ENCODE data around the gene FNDC3B.
A peak's percentile ranks its signal among the peaks of the same experiment; 100 is the strongest.

The FNDC3B gene

DNA sequence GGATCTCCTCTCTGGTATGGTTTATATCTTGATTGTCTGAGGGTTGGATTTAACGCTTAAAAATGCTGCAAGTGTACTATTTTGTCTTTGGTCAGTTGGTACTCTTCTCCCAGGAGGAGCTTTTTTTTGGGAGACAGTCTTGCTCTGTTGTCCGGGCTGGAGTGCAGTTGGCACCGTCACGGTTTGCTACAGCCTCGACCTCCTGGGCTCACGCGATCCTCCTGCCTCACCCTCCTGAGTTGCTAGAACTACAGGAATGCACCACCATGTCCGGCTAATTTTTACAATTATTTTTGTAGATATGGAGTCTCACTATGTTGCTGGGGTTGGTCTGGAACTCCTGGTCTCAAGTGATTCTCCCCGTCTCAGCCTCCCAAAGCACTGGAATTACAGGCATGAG, 89.5 kb downstream of the FNDC3B start:
- Histone ChIP-seq H3K4me3 (ENCODE audit: extremely low read depth, insufficient read depth, low read length, poor library complexity, severe bottlenecking) (no peak overlapping the region), H3K27ac (ENCODE audit: low read depth, low read length, severe bottlenecking) (peak overlapping the region; percentile 96), H3K9me3 (ENCODE audit: control insufficient read depth, low read length) (no peaks in the 10 kb centered on the region), H3K36me3 (ENCODE audit: control insufficient read depth, insufficient read depth, low read length) (peaks cover 66% of the 10 kb centered on the region), H3K4me1 (ENCODE audit: control insufficient read depth, insufficient read depth, low read length, poor library complexity, severe bottlenecking) (peaks cover 59% of the 10 kb centered on the region)
- WGBS, 2 experiments (ENCODE audit: insufficient coverage in 2 of 2): 93 to 100% methylated on average over 5 to 7 of the region's 9 CpGs

DNA sequence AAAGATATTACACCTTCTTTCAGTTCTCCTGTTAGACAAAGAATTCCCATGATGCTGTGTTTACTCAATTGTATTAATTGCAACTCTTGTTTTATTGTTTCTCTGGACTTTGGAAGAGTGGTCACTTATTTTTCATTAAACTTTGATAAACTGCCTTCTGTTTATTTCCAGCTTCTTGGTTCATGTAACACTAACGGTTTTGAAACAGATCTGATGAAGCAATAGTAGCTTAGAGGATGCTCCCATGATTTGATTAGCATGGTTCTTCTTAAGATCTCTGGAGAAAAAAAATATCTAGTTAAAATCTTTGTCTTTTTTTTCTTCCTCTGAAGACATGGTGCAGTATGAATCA, 90.1 kb downstream of the FNDC3B start:
- Histone ChIP-seq H3K9me3 (ENCODE audit: control insufficient read depth, low read length) (no peaks in the 10 kb centered on the region), H3K27ac (ENCODE audit: low read depth, low read length, severe bottlenecking) (peak overlapping the region; percentile 96), H3K4me3 (ENCODE audit: extremely low read depth, insufficient read depth, low read length, poor library complexity, severe bottlenecking) (no peak overlapping the region), H3K4me1 (ENCODE audit: control insufficient read depth, insufficient read depth, low read length, poor library complexity, severe bottlenecking) (peaks cover 57% of the 10 kb centered on the region), H3K36me3 (ENCODE audit: control insufficient read depth, insufficient read depth, low read length) (peaks cover 65% of the 10 kb centered on the region)
- 100% methylated on average over 1 of the region's 1 CpG; no CpG with 5 or more reads in 1 of the 2 experiments for WGBS, 2 experiments (ENCODE audit: insufficient coverage in 2 of 2)

DNA sequence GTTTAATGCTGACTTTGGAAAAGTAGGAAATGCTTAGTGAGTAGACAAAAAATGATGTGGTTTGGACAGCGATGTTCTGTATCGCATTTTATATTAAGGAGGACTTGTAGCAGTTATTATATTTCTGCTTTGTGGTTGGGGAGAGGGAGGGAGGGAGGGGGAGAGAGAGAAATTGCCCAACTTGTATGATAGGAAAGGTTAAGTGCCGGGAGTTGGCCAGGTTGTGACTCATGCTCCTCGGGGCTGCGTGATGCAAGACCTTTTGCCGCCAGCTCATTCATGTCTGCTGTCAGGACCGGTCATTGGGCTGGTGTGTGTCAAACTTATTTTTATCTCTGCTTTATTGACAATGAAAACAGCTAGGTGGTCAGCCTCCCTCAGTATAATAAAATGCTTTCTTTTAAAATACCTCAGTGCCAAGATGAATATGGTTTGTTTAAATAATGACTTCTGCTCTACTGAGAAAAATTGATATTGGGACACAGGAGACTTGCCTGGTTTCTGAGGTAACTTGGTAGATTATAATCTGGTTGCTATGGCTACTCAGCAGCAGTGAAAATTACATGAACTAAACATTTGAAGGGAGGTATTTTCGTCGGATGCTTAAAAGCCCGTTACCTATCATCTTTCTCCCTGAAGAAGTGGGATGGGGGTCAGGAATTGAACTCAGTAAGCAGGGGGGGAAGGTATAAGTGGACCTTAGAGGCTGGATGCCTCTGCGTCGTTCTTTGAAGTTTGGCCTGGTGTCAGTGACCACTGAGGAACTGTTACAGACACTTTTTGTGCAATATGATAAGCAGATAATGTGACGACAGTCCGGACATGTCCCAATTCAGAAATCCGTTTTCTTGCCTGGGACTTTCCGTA, 90.7 kb downstream of the FNDC3B start:
- H3K4me3 ChIP-seq (ENCODE audit: extremely low read depth, insufficient read depth, low read length, poor library complexity, severe bottlenecking): no peak overlapping the region
- peaks cover 61% of the 10 kb centered on the region for H3K36me3 ChIP-seq (ENCODE audit: control insufficient read depth, insufficient read depth, low read length)
- 74 to 84% methylated on average over 14 to 15 of the region's 16 CpGs for WGBS, 2 experiments (ENCODE audit: insufficient coverage in 2 of 2)
- H3K4me1 ChIP-seq (ENCODE audit: control insufficient read depth, insufficient read depth, low read length, poor library complexity, severe bottlenecking): peaks cover 56% of the 10 kb centered on the region
- H3K9me3 ChIP-seq (ENCODE audit: control insufficient read depth, low read length): no peaks in the 10 kb centered on the region
- peak overlapping the region; percentile 96 for H3K27ac ChIP-seq (ENCODE audit: low read depth, low read length, severe bottlenecking)

DNA sequence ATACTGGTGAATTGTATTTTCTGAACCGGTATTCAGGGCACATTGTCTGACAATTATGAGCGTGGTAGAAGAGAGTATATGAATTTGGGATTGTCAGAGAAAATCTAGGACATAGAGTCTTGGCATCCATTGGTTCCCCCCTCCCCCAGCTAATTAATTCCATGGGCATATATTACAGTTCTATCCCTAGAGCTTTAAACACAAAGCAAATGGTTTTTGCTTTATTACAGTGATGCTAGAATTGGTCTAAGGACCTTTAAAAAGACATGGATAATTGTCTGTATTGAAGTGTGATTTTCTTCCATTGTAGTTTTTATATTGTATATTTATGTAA, 91.3 kb downstream of the FNDC3B start:
- 100% methylated on average over 1 of the region's 2 CpGs for WGBS, 2 experiments (ENCODE audit: insufficient coverage in 2 of 2)
- peaks cover 61% of the 10 kb centered on the region for H3K36me3 ChIP-seq (ENCODE audit: control insufficient read depth, insufficient read depth, low read length)
- no peaks in the 10 kb centered on the region for H3K9me3 ChIP-seq (ENCODE audit: control insufficient read depth, low read length)
- H3K27ac ChIP-seq (ENCODE audit: low read depth, low read length, severe bottlenecking): peak overlapping the region; percentile 96
- H3K4me3 ChIP-seq (ENCODE audit: extremely low read depth, insufficient read depth, low read length, poor library complexity, severe bottlenecking): no peak overlapping the region
- peaks cover 56% of the 10 kb centered on the region for H3K4me1 ChIP-seq (ENCODE audit: control insufficient read depth, insufficient read depth, low read length, poor library complexity, severe bottlenecking)

DNA sequence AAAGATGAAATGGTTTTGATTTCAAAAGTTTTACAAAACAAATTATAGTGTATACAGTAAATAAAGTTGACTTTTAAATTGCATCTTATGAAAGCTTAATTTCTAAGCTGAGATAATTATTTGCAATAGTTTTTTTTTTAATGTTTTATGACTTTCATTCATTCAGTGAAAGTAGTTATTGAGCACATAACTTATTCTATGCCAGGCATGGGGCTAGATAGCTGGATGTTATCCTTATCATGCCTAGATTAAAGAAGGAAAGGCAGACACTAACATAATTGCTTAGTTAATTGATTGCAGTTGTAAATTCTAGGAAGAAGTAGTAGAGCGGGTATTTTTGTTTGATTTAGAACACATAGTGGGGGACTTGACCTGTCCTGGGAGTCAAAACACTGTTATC, 92.4 kb downstream of the FNDC3B start:
- WGBS, 2 experiments (ENCODE audit: insufficient coverage in 2 of 2): 86 to 100% methylated on average over 1 of the region's 1 CpG
- Histone ChIP-seq H3K36me3 (ENCODE audit: control insufficient read depth, insufficient read depth, low read length) (peaks cover 59% of the 10 kb centered on the region), H3K27ac (ENCODE audit: low read depth, low read length, severe bottlenecking) (no peak overlapping the region)

DNA sequence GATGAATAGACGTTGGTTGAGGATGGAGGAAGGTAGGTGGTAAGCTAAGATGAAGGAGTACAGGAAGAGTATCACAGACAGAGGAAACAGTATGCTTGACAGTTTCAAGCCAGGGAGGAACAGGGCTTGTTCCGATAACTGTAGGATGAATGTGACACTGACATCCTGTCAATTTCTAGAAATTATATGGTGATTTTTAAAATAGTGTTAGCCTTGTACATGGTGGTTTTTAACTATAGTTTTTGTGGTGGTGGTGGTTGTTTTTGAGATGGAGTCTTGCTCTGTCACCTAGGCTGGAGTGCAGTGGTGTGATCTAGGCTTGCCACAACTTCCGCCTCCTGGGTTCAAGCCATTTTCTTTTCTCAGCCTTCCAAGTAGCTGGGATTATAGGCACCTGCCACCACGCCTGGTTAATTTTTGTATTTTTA, 92.8 kb downstream of the FNDC3B start:
- H3K4me1 ChIP-seq (ENCODE audit: control insufficient read depth, insufficient read depth, low read length, poor library complexity, severe bottlenecking): peaks cover 50% of the 10 kb centered on the region
- H3K36me3 ChIP-seq (ENCODE audit: control insufficient read depth, insufficient read depth, low read length): peaks cover 55% of the 10 kb centered on the region
- H3K27ac ChIP-seq (ENCODE audit: low read depth, low read length, severe bottlenecking): no peak overlapping the region
- H3K9me3 ChIP-seq (ENCODE audit: control insufficient read depth, low read length): no peaks in the 10 kb centered on the region
- 87 to 91% methylated on average over 2 to 3 of the region's 4 CpGs for WGBS, 2 experiments (ENCODE audit: insufficient coverage in 2 of 2)
- no peak overlapping the region for H3K4me3 ChIP-seq (ENCODE audit: extremely low read depth, insufficient read depth, low read length, poor library complexity, severe bottlenecking)

More for the DNA sequence above, 92.4 kb downstream of the FNDC3B start:
- Histone ChIP-seq H3K4me3 (ENCODE audit: extremely low read depth, insufficient read depth, low read length, poor library complexity, severe bottlenecking) (no peak overlapping the region), H3K4me1 (ENCODE audit: control insufficient read depth, insufficient read depth, low read length, poor library complexity, severe bottlenecking) (peaks cover 50% of the 10 kb centered on the region), H3K9me3 (ENCODE audit: control insufficient read depth, low read length) (no peaks in the 10 kb centered on the region)

DNA sequence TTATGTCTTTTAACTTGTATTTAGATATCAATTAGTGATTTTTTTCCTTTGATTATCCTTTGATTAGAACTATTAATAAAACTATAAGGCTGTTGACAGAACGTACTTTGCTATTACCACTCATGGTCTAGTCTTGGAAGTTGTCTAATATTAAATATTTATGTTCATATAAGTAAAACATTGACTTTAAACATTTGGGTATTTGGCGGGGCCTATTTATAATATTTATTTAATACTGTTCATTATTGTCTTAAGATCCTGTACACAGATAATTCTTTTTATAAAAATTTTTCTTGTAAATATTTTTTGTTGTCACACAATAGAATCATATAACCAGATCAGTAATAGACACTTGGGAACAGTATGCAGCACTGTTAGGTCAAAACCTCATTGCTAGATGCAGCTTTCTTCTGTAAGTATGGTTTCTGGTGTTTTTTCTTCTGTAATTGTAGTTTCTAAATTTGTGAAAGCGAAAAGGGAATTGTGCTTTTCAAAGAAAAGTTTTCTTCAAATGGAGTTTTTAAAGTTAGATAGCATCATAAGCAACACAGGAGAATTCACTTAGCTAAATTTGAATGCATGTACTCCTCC, 93.4 kb downstream of the FNDC3B start:
- Histone ChIP-seq H3K9me3 (ENCODE audit: control insufficient read depth, low read length) (no peaks in the 10 kb centered on the region), H3K4me3 (ENCODE audit: extremely low read depth, insufficient read depth, low read length, poor library complexity, severe bottlenecking) (no peak overlapping the region), H3K4me1 (ENCODE audit: control insufficient read depth, insufficient read depth, low read length, poor library complexity, severe bottlenecking) (peaks cover 51% of the 10 kb centered on the region), H3K27ac (ENCODE audit: low read depth, low read length, severe bottlenecking) (no peak overlapping the region), H3K36me3 (ENCODE audit: control insufficient read depth, insufficient read depth, low read length) (peaks cover 48% of the 10 kb centered on the region)
- WGBS, 2 experiments (ENCODE audit: insufficient coverage in 2 of 2): no CpG with 5 or more reads among the region's 3 CpGs

DNA sequence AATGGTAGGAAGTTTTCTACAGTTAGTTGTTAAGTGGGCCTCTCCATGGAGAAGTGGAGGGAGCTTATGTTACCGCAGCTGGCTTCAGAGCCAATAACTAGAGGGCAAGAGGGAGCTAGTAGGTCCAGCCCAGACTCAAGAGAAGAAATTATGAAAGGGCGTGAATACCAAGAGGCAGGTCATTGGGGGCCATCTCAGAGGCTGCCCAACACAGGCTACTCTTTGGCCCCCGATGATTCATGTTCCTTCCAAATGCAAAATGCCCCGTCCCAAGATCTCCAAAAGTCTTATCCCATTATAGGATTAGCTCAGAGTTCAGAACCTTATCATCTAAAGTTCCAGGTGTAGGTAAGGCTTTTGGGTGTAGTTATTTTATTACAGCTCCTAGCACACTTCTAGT, 94.5 kb downstream of the FNDC3B start:
- Histone ChIP-seq H3K27ac (ENCODE audit: low read depth, low read length, severe bottlenecking) (no peak overlapping the region), H3K9me3 (ENCODE audit: control insufficient read depth, low read length) (no peaks in the 10 kb centered on the region), H3K36me3 (ENCODE audit: control insufficient read depth, insufficient read depth, low read length) (peaks cover 40% of the 10 kb centered on the region), H3K4me1 (ENCODE audit: control insufficient read depth, insufficient read depth, low read length, poor library complexity, severe bottlenecking) (peaks cover 50% of the 10 kb centered on the region), H3K4me3 (ENCODE audit: extremely low read depth, insufficient read depth, low read length, poor library complexity, severe bottlenecking) (no peak overlapping the region)
- WGBS, 2 experiments (ENCODE audit: insufficient coverage in 2 of 2): 93 to 94% methylated on average over 3 of the region's 4 CpGs

DNA sequence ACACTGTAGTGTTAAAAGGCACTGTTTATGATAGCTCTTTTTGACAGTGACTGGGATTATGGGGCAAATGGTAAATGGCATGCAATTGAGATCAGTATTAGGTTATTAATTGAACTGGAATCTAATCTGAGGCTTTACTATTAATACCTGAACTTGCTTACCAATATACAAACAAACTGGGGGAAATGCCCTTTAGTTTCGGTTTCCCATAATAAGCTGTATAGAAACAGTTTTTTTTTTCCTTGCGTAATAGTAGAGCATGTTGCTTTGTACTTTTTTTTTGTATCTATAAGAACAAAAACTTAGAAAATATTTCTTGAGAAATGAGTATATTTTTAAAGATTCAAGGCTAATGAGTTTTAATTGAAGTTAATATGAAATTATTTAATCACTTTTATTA, 95.0 kb downstream of the FNDC3B start:
- Histone ChIP-seq H3K9me3 (ENCODE audit: control insufficient read depth, low read length) (no peaks in the 10 kb centered on the region), H3K4me1 (ENCODE audit: control insufficient read depth, insufficient read depth, low read length, poor library complexity, severe bottlenecking) (peaks cover 53% of the 10 kb centered on the region), H3K27ac (ENCODE audit: low read depth, low read length, severe bottlenecking) (no peak overlapping the region), H3K36me3 (ENCODE audit: control insufficient read depth, insufficient read depth, low read length) (peaks cover 38% of the 10 kb centered on the region), H3K4me3 (ENCODE audit: extremely low read depth, insufficient read depth, low read length, poor library complexity, severe bottlenecking) (no peak overlapping the region)
- no CpG with 5 or more reads among the region's 2 CpGs for WGBS, 2 experiments (ENCODE audit: insufficient coverage in 2 of 2)

DNA sequence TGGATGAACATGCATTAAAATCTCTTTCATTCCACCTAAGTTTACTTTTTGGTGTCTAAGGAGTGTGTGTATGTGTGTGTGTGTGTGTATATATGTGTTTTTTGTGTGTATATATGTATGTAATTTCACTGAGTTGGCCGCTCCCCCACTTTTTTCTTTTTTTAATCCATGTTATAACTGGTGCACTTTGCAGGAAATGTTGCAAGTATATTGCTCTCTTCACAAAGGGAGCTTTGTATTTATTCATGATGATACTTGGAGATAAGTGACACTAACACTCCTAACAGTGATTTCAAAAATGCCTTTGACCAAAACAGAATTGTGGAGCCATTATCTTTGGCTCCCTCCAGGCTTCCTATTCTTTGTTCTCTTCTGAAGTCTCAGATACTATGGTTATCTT, 95.8 kb downstream of the FNDC3B start:
- Histone ChIP-seq H3K4me1 (ENCODE audit: control insufficient read depth, insufficient read depth, low read length, poor library complexity, severe bottlenecking) (peaks cover 58% of the 10 kb centered on the region), H3K4me3 (ENCODE audit: extremely low read depth, insufficient read depth, low read length, poor library complexity, severe bottlenecking) (no peak overlapping the region), H3K9me3 (ENCODE audit: control insufficient read depth, low read length) (no peaks in the 10 kb centered on the region), H3K27ac (ENCODE audit: low read depth, low read length, severe bottlenecking) (peak overlapping the region; percentile 73), H3K36me3 (ENCODE audit: control insufficient read depth, insufficient read depth, low read length) (peaks cover 36% of the 10 kb centered on the region)
- no CpG with 5 or more reads among the region's 1 CpG for WGBS, 2 experiments (ENCODE audit: insufficient coverage in 2 of 2)

DNA sequence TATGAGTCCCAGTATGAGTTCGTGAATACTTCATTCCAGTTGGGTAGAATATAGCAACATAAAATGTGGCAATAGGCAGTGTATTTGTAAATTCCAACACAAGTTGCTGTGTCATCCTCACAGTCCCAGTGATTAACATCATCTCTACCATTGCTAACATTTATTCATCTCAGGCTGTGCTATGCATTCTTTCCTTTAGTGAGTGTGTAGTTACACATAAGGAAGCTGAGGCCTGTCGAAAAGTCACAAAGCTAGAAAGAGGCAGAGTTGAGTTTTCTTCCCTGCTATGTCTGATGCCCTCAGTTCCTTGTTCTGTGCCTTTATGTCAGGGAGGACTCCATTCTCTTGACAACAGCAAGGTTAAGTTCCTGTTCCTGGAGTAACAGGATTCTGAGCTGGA, 96.4 kb downstream of the FNDC3B start:
- Histone ChIP-seq H3K36me3 (ENCODE audit: control insufficient read depth, insufficient read depth, low read length) (peaks cover 32% of the 10 kb centered on the region), H3K4me1 (ENCODE audit: control insufficient read depth, insufficient read depth, low read length, poor library complexity, severe bottlenecking) (peaks cover 57% of the 10 kb centered on the region), H3K4me3 (ENCODE audit: extremely low read depth, insufficient read depth, low read length, poor library complexity, severe bottlenecking) (no peak overlapping the region), H3K9me3 (ENCODE audit: control insufficient read depth, low read length) (no peaks in the 10 kb centered on the region), H3K27ac (ENCODE audit: low read depth, low read length, severe bottlenecking) (peak overlapping the region; percentile 73)
- 100% methylated on average over 1 of the region's 2 CpGs; no CpG with 5 or more reads in 1 of the 2 experiments for WGBS, 2 experiments (ENCODE audit: insufficient coverage in 2 of 2)
